Stomach (tissue), 4 donors: ENCODE measurements around the gene OR5H14.

Experiments
- EP300 ChIP-seq: sonication (generic); formaldehyde crosslinking; IDR thresholded peaks from one replicate; pipeline ENCODE4 v1.6.1; 2017; ENCODE audit warnings: antibody characterized with exemption
- POLR2A ChIP-seq, 4 donors: fragments of 450-650 bp; IDR thresholded peaks; one replicate each; pipeline ENCODE4 v1.6.1; 2016; ENCODE audit warnings: antibody characterized with exemption in 4 of 4, control low read depth in 2 of 4, mild to moderate bottlenecking in 1 of 4, moderate library complexity in 1 of 4
- TF ChIP-seq, protein P1 (sequence below), 7 experiments: fragments of 450-650 bp in 4 of 7; fragments of 200-600 bp in 3 of 7; sonication (generic) in 3 of 7; IDR thresholded peaks; one replicate each; pipeline ENCODE4 v1.5.1; 2016 to 2019; ENCODE audit warnings: antibody characterized with exemption in 7 of 7, control low read depth in 2 of 7, mild to moderate bottlenecking in 1 of 7

DNA sequence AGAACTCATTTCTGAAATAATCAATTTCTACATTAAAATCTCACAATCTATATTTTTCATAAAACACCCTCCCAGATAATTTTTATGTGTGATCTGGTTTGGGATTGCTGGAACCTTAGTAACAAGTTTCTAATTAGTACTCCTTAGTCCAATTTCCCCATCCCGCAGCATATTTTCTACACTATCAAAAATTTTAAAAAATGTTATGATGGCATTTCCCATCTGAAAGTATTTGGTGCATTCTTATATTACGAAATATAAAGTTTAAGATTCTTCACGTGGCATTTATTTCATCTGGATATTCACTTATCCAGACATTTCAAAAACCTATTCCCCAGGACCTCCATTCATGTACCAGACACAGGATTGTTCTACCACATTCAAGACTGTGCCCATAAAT, 1.5 kb downstream of the OR5H14 start:
- TF ChIP-seq, protein P1, sequence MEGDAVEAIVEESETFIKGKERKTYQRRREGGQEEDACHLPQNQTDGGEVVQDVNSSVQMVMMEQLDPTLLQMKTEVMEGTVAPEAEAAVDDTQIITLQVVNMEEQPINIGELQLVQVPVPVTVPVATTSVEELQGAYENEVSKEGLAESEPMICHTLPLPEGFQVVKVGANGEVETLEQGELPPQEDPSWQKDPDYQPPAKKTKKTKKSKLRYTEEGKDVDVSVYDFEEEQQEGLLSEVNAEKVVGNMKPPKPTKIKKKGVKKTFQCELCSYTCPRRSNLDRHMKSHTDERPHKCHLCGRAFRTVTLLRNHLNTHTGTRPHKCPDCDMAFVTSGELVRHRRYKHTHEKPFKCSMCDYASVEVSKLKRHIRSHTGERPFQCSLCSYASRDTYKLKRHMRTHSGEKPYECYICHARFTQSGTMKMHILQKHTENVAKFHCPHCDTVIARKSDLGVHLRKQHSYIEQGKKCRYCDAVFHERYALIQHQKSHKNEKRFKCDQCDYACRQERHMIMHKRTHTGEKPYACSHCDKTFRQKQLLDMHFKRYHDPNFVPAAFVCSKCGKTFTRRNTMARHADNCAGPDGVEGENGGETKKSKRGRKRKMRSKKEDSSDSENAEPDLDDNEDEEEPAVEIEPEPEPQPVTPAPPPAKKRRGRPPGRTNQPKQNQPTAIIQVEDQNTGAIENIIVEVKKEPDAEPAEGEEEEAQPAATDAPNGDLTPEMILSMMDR (IDR thresholded peaks at IDR 0.05), result no peak
- TF ChIP-seq POLR2A (IDR thresholded peaks at IDR 0.05) (no peak), EP300 (no peak)
